HS-5 (cell line): ENCODE data around the gene SRSF3.
"Not testable (repeated sequence)": the region's sequence is repeated elsewhere in the genome, so short reads cannot be mapped to it uniquely, and the experiment has no call there.

Experiments used
- DNase-seq: peaks from one replicate; pipeline ENCODE4 v3.0.0-alpha.2; 2012; ENCODE audit warnings: low read depth

Gene SRSF3

GRCh38 chr6:36605143-36605542 is 11.0 kb downstream of the SRSF3 start:
- DNase-seq = no peak

DNA sequence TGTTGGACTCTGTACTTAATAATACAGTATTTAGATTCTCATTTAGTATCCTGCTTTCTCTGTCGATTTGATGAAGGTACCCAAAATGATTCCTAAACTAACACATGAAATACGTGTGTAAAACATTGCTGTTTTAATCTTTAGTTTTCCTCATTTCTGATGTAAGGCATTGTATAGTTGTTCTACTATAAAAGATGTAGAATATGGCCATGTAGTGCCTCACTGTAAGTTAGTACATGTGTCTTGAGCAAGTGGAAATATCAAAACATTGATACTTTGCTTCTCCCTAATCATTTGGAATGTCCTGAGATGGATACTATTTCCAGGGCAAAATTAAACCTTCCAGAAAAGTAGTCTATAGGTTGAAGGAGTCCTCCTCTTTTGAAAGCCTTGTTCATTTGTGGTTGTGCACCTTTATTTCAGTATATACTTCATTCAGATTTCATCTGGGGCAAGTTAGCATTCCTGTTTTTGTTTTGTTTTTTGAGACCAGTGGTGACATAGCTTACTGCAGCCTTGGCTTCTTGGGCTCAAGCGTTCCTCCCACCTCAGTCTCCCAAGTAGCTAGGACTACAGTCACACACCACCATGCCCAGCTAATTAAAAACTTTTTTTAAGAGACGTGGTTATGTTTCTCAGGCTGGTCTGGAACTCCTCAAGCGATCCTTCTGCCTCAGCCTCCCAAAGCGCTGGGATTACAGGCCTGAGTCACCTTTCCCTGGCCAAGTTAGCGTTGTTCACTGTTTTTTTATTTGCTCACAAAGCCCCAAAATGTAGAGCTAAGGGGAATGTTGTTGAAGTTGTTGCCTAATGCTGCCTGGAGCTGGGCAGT is 11.6 kb downstream of the SRSF3 start:
- DNase-seq = no peak

DNA sequence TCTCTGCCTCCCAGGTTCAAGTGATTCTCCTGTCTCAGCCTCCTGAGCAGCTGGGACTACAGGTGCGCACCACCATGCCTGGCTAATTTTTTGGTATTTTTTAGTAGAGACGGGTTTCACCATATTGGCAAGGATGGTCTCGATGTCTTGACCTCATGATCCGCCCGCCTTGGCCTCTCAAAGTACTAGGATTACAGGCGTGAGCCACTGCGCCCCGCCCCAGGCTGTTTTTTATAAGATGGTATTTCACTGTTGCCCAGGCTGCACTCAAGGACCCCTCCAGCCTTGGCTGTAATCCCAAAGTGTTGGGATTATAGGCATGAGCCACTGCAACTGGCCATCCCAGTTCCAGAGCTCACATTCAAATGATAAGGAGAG is 13.1 kb downstream of the SRSF3 start:
- not testable (repeated sequence) for DNase-seq

GRCh38 chr6:36607683-36608386 is 13.7 kb downstream of the SRSF3 start:
- no peak for DNase-seq

DNA sequence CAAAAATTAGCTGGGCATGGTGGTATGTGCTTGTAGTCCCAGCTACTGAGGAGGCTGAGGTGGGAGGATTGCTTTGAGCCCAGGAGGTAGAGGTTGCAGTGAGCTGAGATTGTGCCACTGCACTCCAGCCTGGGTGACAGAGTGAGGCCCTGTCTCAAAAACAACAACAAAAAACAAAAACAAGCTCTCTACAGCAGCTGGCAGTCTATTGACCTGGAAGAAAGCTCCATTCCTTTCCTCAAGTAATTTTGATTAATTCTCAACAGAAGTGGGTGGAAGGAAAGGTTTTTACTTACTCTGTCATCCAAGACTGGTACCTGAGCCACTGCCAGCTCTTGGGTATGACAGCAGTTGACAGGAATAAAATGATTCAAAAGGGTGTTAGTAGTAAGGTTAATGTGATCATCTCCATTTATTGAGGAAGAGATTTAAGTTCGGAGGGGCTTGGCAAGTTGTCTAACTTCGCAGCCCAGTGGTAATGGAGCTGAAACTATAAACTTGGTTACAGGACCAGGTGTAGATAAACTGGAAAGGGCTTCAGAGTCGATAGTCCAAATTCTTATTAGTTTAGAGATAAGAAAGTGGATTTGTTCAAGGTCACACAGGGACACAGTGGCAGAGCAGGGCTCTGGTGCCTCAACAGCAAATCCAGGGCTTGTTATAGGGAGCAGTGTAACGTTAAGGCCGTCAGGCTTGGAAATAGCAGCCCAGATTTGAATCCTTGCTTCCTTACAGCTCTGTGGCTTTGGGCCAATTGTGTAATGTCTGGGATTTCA is 14.8 kb downstream of the SRSF3 start:
- DNase-seq = no peak

DNA sequence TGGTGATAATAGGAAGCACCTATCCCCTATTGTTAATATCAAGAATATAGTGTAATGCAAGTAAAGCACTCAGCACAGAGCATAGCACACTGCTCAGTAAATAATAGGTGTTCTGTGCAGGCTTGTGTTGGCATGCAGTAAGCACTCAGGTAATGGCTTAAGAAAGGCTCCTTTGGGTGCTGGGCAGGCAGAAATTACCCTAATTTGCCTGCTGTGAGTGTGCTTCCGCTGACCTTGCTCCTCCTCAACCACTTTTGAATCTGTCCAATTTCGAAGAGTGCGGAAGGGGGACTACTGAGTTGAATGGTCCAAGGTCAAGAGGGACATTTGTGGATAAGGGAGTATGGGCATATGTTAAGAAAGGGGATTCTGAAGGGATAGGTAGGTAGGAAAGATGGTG is 15.4 kb downstream of the SRSF3 start:
- DNase-seq = no peak

DNA sequence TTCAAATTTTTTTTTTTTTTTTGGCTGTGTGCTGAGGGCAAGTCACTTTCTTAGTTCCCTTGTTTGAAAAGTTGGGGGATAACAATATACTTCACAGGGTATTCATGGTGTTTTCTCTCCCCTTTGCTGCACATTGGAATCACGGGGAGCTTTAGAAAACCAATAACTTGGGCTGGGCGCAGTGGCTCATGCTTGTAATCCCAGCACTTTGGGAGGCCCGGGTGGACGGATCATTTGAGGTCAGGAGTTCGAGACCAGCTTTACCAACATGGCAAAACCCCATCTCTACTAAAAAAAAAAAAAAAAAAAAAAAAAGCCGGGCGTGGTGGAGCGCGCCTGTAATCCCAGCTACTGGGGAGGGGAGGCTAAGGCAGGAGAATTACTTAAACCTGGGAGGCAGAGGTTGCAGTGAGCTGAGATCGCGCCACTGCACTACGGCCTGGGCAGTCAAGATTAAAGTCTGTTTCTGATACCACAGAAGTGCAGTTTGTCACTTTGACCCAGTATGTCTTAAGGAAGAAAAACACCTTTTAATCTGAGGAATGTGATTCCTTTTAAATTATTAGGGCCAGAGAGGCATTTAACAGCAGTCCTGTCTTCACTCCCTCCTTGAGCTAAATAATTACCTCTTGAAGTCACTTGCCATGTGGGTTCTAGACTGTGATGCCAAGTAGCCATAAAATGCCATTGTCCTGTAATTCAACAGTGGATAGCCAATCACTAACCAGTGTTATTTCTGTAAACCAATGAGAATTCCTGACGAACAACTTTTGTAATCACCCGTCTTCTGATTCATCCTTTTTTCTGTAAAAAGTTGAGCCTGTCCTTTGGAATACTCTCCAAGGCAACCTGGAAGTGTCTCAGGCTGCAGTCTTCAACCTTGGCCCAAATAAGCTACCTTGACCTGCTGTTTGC is 16.1 kb downstream of the SRSF3 start:
- DNase-seq = no peak

DNA sequence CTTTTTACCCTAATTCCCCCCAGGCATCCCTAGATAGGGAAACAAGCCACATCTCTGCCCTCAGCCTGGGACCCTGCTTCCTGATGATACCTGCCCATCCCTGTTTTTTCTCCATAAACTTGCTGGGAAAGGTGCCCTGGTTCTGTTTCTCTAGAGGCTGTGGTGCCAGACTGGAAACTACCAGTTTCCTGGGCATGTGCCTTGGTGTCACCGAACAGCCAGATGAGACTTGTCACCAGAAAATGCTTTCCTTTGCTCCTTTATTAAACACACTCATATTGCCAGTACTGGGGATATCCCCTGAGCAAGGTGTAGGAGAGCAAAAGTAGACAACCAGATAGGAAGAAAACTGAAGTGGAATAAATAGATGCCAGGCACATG is 16.8 kb downstream of the SRSF3 start:
- DNase-seq = no peak

- DNase-seq = not testable (repeated sequence)
Measured at GRCh38 chr6:36611679-36612078, 17.5 kb downstream of the SRSF3 start.

DNA sequence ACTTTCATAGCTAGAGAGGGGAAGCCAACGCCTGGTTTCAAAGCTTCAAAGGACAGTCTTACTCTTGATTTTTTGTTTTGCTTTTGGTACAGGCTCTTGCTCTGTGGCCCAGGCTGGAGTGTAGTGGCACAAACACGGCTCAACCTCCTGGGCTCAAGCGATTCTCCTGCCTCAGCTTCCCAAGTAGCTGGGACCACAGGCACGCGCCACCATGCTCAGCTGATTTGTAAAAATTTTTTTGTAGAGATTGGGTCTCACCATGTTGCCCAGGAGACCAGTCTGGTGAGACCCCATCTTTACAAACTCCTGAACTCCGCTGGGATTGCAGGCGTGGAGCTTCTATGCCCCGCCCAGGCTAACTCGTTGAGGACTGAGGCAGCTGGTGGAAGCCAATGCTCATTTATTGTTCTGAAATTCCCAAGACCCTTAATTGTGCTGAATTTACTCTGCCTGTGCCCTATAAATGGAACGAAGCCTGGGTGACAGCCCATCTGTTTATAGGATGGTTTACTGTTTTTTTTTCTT is 18.0 kb downstream of the SRSF3 start:
- no peak for DNase-seq

GRCh38 chr6:36613200-36613995 is 19.2 kb downstream of the SRSF3 start:
- DNase-seq = no peak

GRCh38 chr6:36615018-36615761 is 21.0 kb downstream of the SRSF3 start:
- no peak for DNase-seq

DNA sequence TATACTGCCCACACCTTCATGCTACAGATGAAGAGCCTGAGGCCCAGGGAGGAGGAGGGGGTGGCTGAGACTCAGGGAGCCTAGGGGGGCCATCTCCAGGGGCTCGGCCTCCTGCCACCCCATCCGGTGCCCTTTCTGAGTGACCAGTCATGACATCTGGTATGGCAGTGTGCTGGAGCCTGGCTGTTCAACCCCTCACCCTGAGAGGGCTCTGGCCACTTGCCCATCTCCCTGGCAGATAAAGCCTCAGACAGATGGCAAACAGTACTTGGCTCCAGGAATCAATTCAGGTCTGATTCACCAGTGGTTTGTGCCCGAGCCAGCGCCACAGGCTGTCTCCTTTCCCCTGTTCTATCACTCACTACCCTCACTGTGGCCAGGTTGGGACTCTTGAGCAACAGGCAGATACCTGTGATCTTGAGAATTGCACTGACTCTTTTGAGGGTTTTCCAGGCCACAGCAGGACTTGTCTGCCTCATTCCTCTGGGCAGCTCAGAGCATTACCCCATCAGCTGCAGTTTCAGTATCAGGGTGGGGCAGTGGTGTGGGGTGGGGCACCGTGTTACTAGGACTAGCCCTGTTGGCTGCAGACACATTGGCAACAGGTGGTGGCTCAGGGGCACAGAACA is 22.8 kb downstream of the SRSF3 start:
- peak; percentile 46 for DNase-seq

DNA sequence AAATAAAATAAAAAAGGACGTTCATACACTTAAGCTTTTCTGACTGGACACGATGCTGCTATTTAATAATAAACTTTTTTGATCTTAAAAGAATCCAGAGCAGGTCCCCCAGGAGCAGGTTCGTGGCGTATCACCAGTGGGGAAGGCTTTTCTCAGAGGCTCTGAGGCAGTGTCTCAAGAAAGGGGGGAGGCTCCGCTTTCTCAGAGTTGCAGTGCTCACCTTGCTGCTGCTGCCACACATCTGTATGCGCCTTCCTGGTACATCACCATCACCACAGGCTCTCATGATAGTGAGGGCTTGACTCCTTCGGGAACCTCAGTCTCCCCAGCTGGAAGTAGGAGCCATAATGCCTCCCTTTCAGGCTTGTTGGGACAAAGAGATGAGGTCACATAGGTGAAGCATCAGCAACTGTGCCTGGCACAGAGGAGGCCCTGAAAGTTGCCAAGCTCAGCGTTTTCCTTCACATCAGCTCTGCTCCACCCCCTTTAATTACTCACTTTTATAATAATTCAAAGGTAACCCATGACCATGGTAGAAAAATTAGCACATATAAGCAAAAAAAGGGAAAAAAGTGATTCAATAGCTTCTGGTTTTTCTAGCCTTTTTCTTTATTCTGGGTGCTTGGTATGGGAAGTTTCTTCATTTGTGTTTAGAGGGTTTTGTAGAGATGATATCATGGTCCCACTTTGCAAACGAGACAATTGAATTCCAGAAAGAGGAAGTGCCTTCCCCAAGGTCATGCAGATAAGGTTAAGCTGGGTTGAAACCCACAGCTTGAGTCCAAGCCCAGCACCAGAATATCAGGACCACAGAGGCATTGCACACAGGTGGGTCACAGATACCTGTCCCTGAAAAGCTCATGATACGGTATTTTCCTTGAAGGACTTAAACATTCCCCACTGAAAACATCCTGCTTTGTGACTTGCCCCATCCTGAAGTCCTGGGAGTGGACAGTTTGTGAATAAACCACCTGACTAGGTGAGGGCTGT is 24.5 kb downstream of the SRSF3 start:
- DNase-seq = no peak

DNA sequence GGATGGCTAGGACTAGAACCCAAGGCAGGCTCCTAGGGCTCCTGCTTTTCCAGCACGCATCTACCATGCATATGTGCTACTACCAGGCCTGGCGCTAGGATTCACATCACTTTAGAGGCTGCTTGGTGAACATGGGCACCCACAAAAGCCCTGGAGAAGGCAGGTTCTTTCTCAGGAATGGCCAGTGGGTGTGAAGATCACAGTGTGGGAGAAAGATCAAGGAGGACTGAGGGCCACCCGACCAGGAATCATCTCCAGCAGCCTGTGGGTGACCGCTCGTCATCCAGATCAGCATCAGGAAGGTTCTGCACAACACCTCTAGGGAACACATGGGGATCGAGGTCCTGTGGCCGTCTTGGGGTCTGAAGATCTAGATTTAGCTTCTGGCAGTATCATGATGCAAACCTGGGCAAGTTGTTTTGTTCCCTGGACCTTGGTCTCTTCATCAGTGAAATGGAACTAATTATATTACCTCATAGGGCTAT is 27.3 kb downstream of the SRSF3 start:
- no peak for DNase-seq

DNA sequence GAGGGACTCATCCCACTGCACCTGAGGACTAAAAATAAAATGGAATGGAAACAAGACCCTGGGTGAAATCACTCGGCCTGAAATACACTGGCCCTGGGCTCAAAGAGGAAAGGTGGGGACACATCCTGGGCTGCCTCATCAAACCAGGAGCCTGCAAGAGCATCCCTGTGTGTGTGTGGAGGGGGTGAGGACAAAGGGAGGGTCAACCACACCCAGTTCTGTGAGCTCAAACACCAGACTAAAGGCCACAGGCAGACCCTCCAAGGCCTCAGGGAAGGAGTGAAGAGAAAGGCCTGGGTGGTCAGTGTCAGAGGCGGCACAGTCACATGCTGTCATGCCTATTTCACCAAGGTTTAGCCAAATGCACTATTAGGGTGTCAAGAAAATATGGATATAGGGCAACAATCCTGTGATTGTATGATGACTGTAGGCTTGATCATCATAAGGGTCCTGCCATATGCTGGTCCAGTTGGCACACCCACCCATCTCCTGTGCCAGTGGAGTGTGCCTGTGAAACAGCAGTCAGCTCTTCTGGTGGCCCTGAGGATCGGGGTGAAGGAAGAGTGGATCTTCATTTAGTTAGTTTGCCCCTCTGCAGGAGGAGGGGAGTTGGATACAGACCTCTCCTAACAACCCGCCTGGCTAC is 28.9 kb downstream of the SRSF3 start:
- no peak for DNase-seq
